Heart right ventricle (tissue), 16 donors: Measurements from ENCODE around the gene RAB12. TPM values are rescaled to one million over a fixed set of nuclear protein-coding genes. Genes with fewer than 3 reads are reported as not detected.

ENCODE experiments used
- ATAC-seq, 8 donors: fragments of 200-7000 bp; cut with Tn5 transposase; one replicate each; pipeline ENCODE4 v1.9.1; 2020; ENCODE audit warnings: mild to moderate bottlenecking in 8 of 8, moderate library complexity in 8 of 8, moderate number of reproducible peaks in 1 of 8
- DNase-seq, 2 donors: peaks; one replicate each; pipeline ENCODE4 v3.0.0-alpha.2; 2020
- H3K27ac ChIP-seq, 10 donors: fragments of 200-600 bp; sonication (generic) in 2 of 10; one replicate each; pipeline versions ENCODE4 v1.5.0 to v1.8.0; 2020 to 2022; ENCODE audit warnings: mild to moderate bottlenecking in 3 of 10
- H3K27me3 ChIP-seq, 7 donors: fragments of 200-600 bp; one replicate each; pipeline ENCODE4 v1.8.0; 2021 to 2022; ENCODE audit warnings: mild to moderate bottlenecking in 2 of 7
- H3K36me3 ChIP-seq, 9 donors: fragments of 200-600 bp; sonication (generic) in 1 of 9; one replicate each; pipeline versions ENCODE4 v1.5.0 to v1.8.0; 2020 to 2022; ENCODE audit warnings: mild to moderate bottlenecking in 2 of 9
- H3K4me1 ChIP-seq, 9 donors: fragments of 200-600 bp; sonication (generic) in 1 of 9; one replicate each; pipeline versions ENCODE4 v1.5.0 to v1.8.0; 2020 to 2022; ENCODE audit warnings: mild to moderate bottlenecking in 4 of 9
- H3K4me3 ChIP-seq, 10 donors: fragments of 200-600 bp; sonication (generic) in 2 of 10; one replicate each; pipeline versions ENCODE4 v1.5.0 to v1.8.0; 2020 to 2022; ENCODE audit warnings: mild to moderate bottlenecking in 7 of 10, moderate library complexity in 2 of 10
- H3K9me3 ChIP-seq, 11 donors: fragments of 200-600 bp in 10 of 11; sonication (generic) in 2 of 11; one replicate each; pipeline versions ENCODE4 v1.5.0 to v1.8.0; 2013 to 2022; ENCODE audit warnings: mild to moderate bottlenecking in 2 of 11, control low read depth in 1 of 11, moderate library complexity in 1 of 11
- WGBS, 2 donors: extraction: QIAGEN DNeasy Blood & Tissue Kit; methylation state at CpG; one replicate each; pipeline ENCODE4 v1.1.7; 2013; ENCODE audit warnings: inconsistent platforms in 1 of 2; 5-methylcytosine and 5-hydroxymethylcytosine counted together
- intact Hi-C, 10 donors: fragments of 100-400 bp; cut with DNase I; formaldehyde crosslinking; loops; one replicate each; pipeline versions ENCODE4 v1.11.1 to v1.14.2; 2022
- polyA plus RNA-seq, 2 donors: library from polyadenylated mRNA; stranded (reverse); fragments of 200-250 nt; gene quantifications; one replicate each; pipeline ENCODE4 v1.2.3, GENCODE V29; 2013
- total RNA-seq, 10 donors: library from RNA; stranded (reverse); fragmentation: NEBNext Ultra II Directional in 3 of 10; extraction: Animal tissue kit (Norgen Biotek cat#: 25700) in 3 of 10; gene quantifications; one replicate each; pipeline versions ENCODE4 v1.2.1 to v1.2.4, GENCODE V29; 2021 to 2023
- TF ChIP-seq, protein P1 (sequence below), 9 donors: fragments of 200-600 bp; sonication (generic) in 2 of 9; IDR thresholded peaks; one replicate each; pipeline versions ENCODE4 v1.5.0 to v1.8.0; 2021 to 2022; ENCODE audit warnings: antibody characterized with exemption in 9 of 9, mild to moderate bottlenecking in 5 of 9, moderate library complexity in 1 of 9
- donor health status: Arrhythmogenic right ventricular cardiomyopathy.
- donor health status: ischemic (EF 13 %, LVEDD 7.1; RV severe dilation, severe dysfunction).
- donor health status: healthy with polysubstance abuse.
- donor health status: DM: no; HTN: yes; CAD: no.
- donor health status: DM: no; HTN: no; CAD: no.
- donor health status: ischemic (EF 25% LVEDD 6.9; RV normal size, moderate dysfunction).
- donor health status: ischemic (EF 25% LVEDD 5.7; RV mildly dilated, moderate dysfunction).
- donor health status: healthy.
- donor health status: DM: yes; HTN: yes; CAD: no.
- donor health status: Ischemic cardiomyopathy.
- donor health status: ischemic (EF 35%, LVEDD 5.7; RV mildly dilated, moderate dysfunction).
- donor health status: nonischemic (EF 11% LVEDD 7.7; RV severe dilation, severe dysfunction).
- donor health status: DM: yes; HTN: yes; CAD: no.
- donor health status: PGD.
- donor health status: ischemic (EF 29% LVEDD 5.4; RV normal size, mild dysfunction).
- donor health status: nonischemic (EF 23%, LVEDD 6.1; RV moderate dilation, normal function).

The RAB12 gene
- total and polyA plus RNA-seq, 12 donors: 40.8 to 121 (median 104) TPM

DNA sequence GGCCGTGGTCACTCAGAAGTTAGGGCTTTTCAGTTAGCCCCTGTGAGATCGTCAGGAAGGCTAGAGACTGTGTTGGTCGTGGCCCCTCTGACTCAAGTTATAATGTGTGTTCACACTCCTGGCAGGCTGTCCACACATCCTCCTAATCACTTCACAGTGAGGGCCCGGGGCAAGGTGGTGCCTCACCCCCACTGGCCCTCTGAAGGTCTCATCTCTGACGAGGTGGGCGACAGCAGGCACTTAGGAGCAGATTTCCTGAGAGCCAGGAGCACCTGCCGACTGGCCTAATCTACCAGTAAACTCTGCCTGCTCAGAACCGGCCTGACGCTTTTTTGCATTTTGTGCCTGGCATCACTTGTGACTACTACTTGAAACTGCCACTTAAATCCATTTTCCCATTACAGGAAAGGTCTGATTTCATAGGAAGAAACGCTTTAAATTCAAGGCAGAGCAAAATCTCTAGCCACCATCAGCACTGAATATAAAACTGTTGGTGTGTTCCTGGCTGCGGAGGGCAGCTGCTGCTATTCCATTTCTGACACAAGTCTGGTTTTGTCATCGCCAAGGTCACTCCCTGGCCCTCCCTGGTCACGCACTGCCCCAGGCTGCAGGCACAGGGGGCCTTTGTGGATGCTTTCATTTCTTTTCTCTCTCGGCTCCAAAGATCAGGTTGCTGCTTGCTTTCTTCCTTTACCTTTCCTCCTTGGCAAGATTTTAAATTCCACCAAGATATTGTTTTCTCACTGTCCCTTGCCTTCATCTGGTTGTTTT lies 48.0 kb downstream of the RAB12 start:
- intact Hi-C loops: loop anchor here in 6 of 10 donors (2.0 to 10.0 kb wide), 3 partner anchors 326 to 398 kb away; no protein-coding TSS in a partner anchor
- TF ChIP-seq, protein P1, sequence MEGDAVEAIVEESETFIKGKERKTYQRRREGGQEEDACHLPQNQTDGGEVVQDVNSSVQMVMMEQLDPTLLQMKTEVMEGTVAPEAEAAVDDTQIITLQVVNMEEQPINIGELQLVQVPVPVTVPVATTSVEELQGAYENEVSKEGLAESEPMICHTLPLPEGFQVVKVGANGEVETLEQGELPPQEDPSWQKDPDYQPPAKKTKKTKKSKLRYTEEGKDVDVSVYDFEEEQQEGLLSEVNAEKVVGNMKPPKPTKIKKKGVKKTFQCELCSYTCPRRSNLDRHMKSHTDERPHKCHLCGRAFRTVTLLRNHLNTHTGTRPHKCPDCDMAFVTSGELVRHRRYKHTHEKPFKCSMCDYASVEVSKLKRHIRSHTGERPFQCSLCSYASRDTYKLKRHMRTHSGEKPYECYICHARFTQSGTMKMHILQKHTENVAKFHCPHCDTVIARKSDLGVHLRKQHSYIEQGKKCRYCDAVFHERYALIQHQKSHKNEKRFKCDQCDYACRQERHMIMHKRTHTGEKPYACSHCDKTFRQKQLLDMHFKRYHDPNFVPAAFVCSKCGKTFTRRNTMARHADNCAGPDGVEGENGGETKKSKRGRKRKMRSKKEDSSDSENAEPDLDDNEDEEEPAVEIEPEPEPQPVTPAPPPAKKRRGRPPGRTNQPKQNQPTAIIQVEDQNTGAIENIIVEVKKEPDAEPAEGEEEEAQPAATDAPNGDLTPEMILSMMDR (IDR thresholded peaks at IDR 0.05): no peak
- ATAC-seq: no peak
- Histone ChIP-seq H3K9me3 (no peaks in the 10 kb centered on the region), H3K4me1 (peaks cover 0 to 5% (median 0%) of the 10 kb centered on the region in 9 donors), H3K27ac (no peak overlapping the region), H3K36me3 (no peaks in the 10 kb centered on the region), H3K27me3 (peaks cover 0 to 17% (median 4%) of the 10 kb centered on the region in 7 donors), H3K4me3 (no peak overlapping the region)
- no peak for DNase-seq
- whole genome bisulfite sequencing, 2 donors: 70 to 74% methylated on average over 14 of the region's 14 CpGs

DNA sequence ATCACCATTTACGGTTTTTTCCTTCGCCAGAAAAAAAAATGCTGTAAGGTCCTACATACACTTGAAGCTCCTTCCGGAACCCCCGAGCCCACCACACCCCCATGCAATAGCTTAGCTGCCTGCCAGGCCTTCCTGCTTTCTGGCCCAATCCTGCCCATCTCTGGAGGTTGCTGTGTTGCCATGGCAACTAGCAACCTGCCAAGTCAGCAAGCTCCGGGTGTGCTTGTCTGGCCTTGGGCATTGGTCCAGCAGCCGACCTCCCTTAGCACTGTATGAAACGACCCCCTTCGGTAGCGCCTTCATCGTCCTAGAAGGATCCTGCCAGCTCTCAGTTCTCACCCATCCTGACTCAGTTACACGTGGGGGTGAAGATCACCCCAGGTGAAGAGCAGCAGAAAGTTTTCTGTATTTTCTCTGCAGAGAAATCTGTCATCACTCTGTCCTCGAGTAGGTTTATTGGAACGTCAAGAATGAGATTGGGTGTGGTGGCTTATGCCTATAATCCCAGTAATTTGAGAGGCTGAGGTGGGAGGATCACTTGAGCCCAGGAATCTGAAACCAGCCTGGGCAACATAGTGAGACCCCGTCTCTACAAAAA lies 48.7 kb downstream of the RAB12 start:
- Histone ChIP-seq H3K4me3 (no peak overlapping the region), H3K36me3 (no peaks in the 10 kb centered on the region), H3K27ac (no peak overlapping the region), H3K4me1 (peaks cover 0 to 5% (median 0%) of the 10 kb centered on the region in 9 donors), H3K9me3 (no peaks in the 10 kb centered on the region), H3K27me3 (peaks cover 0 to 24% (median 5%) of the 10 kb centered on the region in 7 donors)
- DNase-seq (no peak), ATAC-seq (no peak)
- intact Hi-C loops: loop anchor here in 6 of 10 donors (2.0 to 10.0 kb wide), 3 partner anchors 325 to 397 kb away; no protein-coding TSS in a partner anchor
- WGBS, 2 donors: 50 to 54% methylated on average over 14 of the region's 14 CpGs
- TF ChIP-seq, protein P1 (IDR thresholded peaks at IDR 0.05): no peak

DNA sequence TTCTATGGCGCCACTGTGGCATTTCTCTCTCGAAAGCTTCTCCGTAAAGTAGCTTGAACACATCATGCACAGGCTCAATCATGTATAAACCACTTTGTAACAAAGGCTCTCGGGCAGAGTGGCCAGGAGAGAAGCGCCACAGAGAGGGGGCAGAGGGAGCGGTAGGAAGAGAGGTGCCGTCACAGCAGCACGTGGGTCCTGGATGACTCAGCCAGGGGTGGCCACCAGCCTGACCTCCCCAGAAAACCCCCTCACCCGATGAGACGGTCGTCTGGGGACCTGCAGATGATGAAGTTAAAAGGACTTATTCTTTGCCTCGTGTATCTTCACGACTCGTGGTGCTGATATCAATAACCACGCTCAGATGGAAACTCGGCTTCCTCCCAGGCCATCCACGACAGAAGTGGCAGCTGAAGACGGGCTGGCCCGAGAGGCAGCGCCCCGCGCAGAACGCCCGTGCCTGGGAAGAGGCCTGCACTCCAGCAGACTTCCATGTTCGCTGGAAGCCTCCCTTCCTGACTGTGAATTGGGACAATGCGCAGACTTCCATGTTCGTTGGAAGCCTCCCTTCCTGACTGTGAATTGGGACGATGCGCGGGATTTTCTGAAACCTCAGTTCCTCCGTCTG lies 49.7 kb downstream of the RAB12 start:
- TF ChIP-seq, protein P1 (IDR thresholded peaks at IDR 0.05): no peak
- Histone ChIP-seq H3K4me1 (peaks cover 0 to 5% (median 0%) of the 10 kb centered on the region in 9 donors), H3K27ac (no peak overlapping the region), H3K9me3 (no peaks in the 10 kb centered on the region), H3K36me3 (no peaks in the 10 kb centered on the region), H3K27me3 (peaks cover 0 to 20% (median 5%) of the 10 kb centered on the region in 7 donors), H3K4me3 (no peak overlapping the region)
- intact Hi-C loops: loop anchor here in 5 of 10 donors (5.0 to 10.0 kb wide), 2 partner anchors 328 to 396 kb away; no protein-coding TSS in a partner anchor
- ATAC-seq (no peak), DNase-seq (no peak)
- WGBS, 2 donors: 87 to 94% methylated on average over 31 of the region's 31 CpGs

DNA sequence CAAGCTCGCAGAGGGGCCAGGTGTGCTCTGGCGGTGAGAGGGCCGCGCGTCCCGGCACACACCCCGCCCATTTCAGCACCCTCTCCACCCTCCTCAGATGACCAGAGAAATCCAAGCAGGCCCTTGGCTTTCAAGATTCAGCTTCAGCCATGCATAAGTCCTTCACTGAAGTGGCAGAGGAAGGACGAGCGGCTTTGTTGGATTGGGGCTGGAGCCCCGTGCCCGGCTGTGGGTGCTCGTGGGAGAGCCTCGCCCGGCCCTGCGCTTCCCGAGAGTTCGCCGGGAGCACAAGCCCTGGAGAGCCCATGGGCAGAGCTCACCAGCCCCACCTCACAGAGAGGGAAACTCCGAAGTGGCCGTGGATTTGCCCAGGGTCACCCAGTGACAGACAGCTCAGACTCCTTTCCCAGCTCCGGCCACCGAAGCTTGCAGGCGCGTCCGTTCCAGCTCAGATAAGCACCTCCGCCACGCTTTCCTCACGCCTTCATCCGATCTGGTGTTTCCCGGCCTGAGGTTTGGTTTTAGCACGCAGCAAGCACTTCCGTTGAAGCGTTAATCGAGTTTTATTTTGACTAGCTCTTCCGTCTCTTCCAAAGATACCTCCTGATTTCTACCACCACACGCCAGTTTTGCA lies 50.5 kb downstream of the RAB12 start:
- WGBS, 2 donors: 87 to 90% methylated on average over 34 to 36 of the region's 36 CpGs
- TF ChIP-seq, protein P1 (IDR thresholded peaks at IDR 0.05): no peak
- H3K9me3 ChIP-seq: no peaks in the 10 kb centered on the region
- peaks cover 0 to 17% (median 5%) of the 10 kb centered on the region in 7 donors for H3K27me3 ChIP-seq
- no peak for ATAC-seq
- H3K27ac ChIP-seq: no peak overlapping the region
- H3K4me1 ChIP-seq: peaks cover 0 to 5% (median 0%) of the 10 kb centered on the region in 9 donors
- H3K36me3 ChIP-seq: no peaks in the 10 kb centered on the region
- intact Hi-C loops: loop anchor here in 5 of 10 donors (5.0 to 10.0 kb wide), 2 partner anchors 328 to 395 kb away; no protein-coding TSS in a partner anchor
- DNase-seq: no peak
- H3K4me3 ChIP-seq: no peak overlapping the region
